K562 (cell line): ENCODE results near the gene SEPHS2. TPM values are rescaled to one million over a fixed set of nuclear protein-coding genes. Genes with fewer than 3 reads are reported as not detected.

Source experiments
- ATAC-seq: fragments of 200-7000 bp; cut with Tn5 transposase; 3 replicates; pipeline ENCODE4 v1.9.1; 2020; ENCODE audit warnings: moderate library complexity
- BruUV-seq: library from RNA; stranded (reverse); fragments of 400-500 nt; replicated peaks from 2 replicates; lab custom pipeline; 2021; lab: Mats Ljungman, UMichigan
- CTCF ChIA-PET: fragments of 300-600 bp; formaldehyde crosslinking; extraction: SDS; loops from one replicate; lab custom pipeline; 2021; ENCODE audit warnings: low intra/inter-chr PET ratio; lab: Yijun Ruan, JAX
- POLR2A ChIA-PET: fragments of 300-600, 350-650 bp; sonication (Branson Sonifier 250); formaldehyde crosslinking; extraction: SDS; loops from one replicate; lab custom pipeline; 2021; ENCODE audit warnings: antibody characterized with exemption, inconsistent platforms; lab: Yijun Ruan, JAX
- DNase-seq, 4 experiments: peaks; one replicate each; pipeline versions ENCODE4 v3.0.0 to v3.0.0-alpha.2; 2011 to 2018; ENCODE audit warnings: low spot score in 3 of 4, mixed read lengths in 3 of 4; ENCODE audit errors: extremely low read depth in 1 of 4
- FAIRE-seq: peaks from 2 replicates; lab custom pipeline; 2011; peaks lifted over from hg19 to GRCh38; lab: Jason Lieb, UNC
- H2AFZ ChIP-seq: 2 replicates; pipeline ENCODE4 v1.6.0; 2011; ENCODE audit warnings: low read depth, low read length, control low read depth, inconsistent platforms
- H3K27ac ChIP-seq: fragments of 200-600 bp; 3 replicates; pipeline ENCODE4 v1.8.0; 2011; ENCODE audit warnings: low read depth, mild to moderate bottlenecking, control low read depth, inconsistent platforms, low read length, moderate library complexity, mixed read lengths; ENCODE audit errors: extremely low read depth
- H3K27me3 ChIP-seq, 2 experiments: fragments of 300-600 bp in 1 of 2; 2 replicates in 1 of 2; 3 replicates in 1 of 2; pipeline versions ENCODE4 v1.6.0 to v1.8.0; 2011; ENCODE audit warnings: inconsistent platforms in 2 of 2, low read length in 2 of 2, mild to moderate bottlenecking in 1 of 2, mixed read lengths in 1 of 2, moderate library complexity in 1 of 2; ENCODE audit not compliant: control insufficient read depth in 2 of 2, insufficient read depth in 2 of 2
- H3K36me3 ChIP-seq: fragments of 300-600 bp; 3 replicates; pipeline ENCODE4 v1.8.0; 2011; ENCODE audit warnings: mild to moderate bottlenecking, low read length, inconsistent platforms; ENCODE audit not compliant: control insufficient read depth, insufficient read depth
- H3K4me1 ChIP-seq, 2 experiments: fragments of 200-600 bp in 1 of 2; replicated peaks in 1 of 2; 2 replicates in 1 of 2; 3 replicates in 1 of 2; pipeline versions ENCODE4 v1.5.1 to v1.8.0; 2011; ENCODE audit warnings: inconsistent platforms in 2 of 2, low read length in 2 of 2, mild to moderate bottlenecking in 1 of 2, mixed read lengths in 1 of 2, moderate library complexity in 1 of 2; ENCODE audit not compliant: control insufficient read depth in 2 of 2, insufficient read depth in 2 of 2
- H3K4me2 ChIP-seq: 2 replicates; pipeline ENCODE4 v1.6.1; 2011; ENCODE audit warnings: low read length, control low read depth, inconsistent platforms, mixed read lengths; ENCODE audit not compliant: insufficient read depth
- H3K4me3 ChIP-seq: fragments of 200-600 bp; sonication (generic), shearing (Covaris generic); 2 replicates; pipeline ENCODE4 v1.5.1; 2016; ENCODE audit warnings: control low read depth, inconsistent platforms
- H3K79me2 ChIP-seq: fragments of 200-600 bp; 3 replicates; pipeline ENCODE4 v1.8.0; 2011; ENCODE audit warnings: low read length, inconsistent platforms; ENCODE audit not compliant: control insufficient read depth, insufficient read depth
- H3K9ac ChIP-seq, 2 experiments: 2 replicates each; pipeline versions ENCODE4 v1.6.0 to v1.6.1; 2011; ENCODE audit warnings: low read depth in 2 of 2, low read length in 2 of 2, control low read depth in 1 of 2, inconsistent platforms in 1 of 2, mild to moderate bottlenecking in 1 of 2, mixed read lengths in 1 of 2; ENCODE audit not compliant: insufficient read depth in 1 of 2
- H3K9me1 ChIP-seq: one replicate; pipeline ENCODE4 v1.6.0; 2011; ENCODE audit warnings: inconsistent platforms, mild to moderate bottlenecking, low read length, moderate library complexity; ENCODE audit not compliant: control insufficient read depth, insufficient read depth
- H3K9me3 ChIP-seq: replicated peaks from 2 replicates; pipeline ENCODE4 v1.5.1; 2011; ENCODE audit warnings: low read depth, low read length, inconsistent platforms; ENCODE audit not compliant: control insufficient read depth, insufficient read depth
- H4K20me1 ChIP-seq: replicated peaks from 2 replicates; pipeline ENCODE4 v1.6.1; 2011; ENCODE audit warnings: low read length, inconsistent platforms, mixed read lengths; ENCODE audit not compliant: control insufficient read depth, insufficient read depth
- ATF7 ChIP-seq: fragments of 450-650 bp; IDR thresholded peaks from 2 replicates; pipeline ENCODE4 v1.7.1; 2014; ENCODE audit warnings: mild to moderate bottlenecking, moderate library complexity
- CEBPZ ChIP-seq: fragments of 150-350 bp; IDR thresholded peaks from 2 replicates; pipeline ENCODE4 v1.6.1; 2014; ENCODE audit warnings: low read depth, mild to moderate bottlenecking, low read length, borderline replicate concordance
- DPF2 ChIP-seq: fragments of 450-650 bp; IDR thresholded peaks from 2 replicates; pipeline ENCODE4 v1.6.1; 2016
- ETV1 ChIP-seq: fragments of 450-650 bp; conservative IDR thresholded peaks from 2 replicates; pipeline ENCODE4 v1.6.1; 2016; ENCODE audit warnings: missing genetic modification characterization, control low read depth, low read depth, missing compliant biosample characterization
- KLF16 ChIP-seq: IDR thresholded peaks from 2 replicates; pipeline ENCODE4 v1.6.1; 2016; ENCODE audit warnings: antibody characterized with exemption
- MBD2 ChIP-seq: sonication (generic); IDR thresholded peaks from 2 replicates; pipeline ENCODE4 v1.6.1; 2016; ENCODE audit warnings: low read depth, borderline replicate concordance
- MYC ChIP-seq, 2 experiments: fragments of 250-450 bp in 1 of 2; sonication (Bioruptor Pico) in 1 of 2; IDR thresholded peaks; 2 replicates each; pipeline versions ENCODE4 v1.5.1 to v1.6.1; 2012 to 2021; ENCODE audit warnings: low read depth in 2 of 2, borderline replicate concordance in 1 of 2, improper control_type of control experiment in 1 of 2, low read length in 1 of 2, mild to moderate bottlenecking in 1 of 2, moderate library complexity in 1 of 2
- NBN ChIP-seq: fragments of 450-650 bp; IDR thresholded peaks from 2 replicates; pipeline ENCODE4 v1.6.1; 2016; ENCODE audit warnings: low read depth, mild to moderate bottlenecking
- POLR2B ChIP-seq: fragments of 450-650 bp; IDR thresholded peaks from 2 replicates; pipeline ENCODE4 v1.6.1; 2018; ENCODE audit warnings: low read depth; ENCODE audit not compliant: partially characterized antibody
- POLR2G ChIP-seq: fragments of 200-400 bp; formaldehyde crosslinking; IDR thresholded peaks from 2 replicates; pipeline ENCODE4 v1.6.1; 2017; ENCODE audit warnings: low read depth, mild to moderate bottlenecking, antibody characterized with exemption, low read length, moderate library complexity
- POLR2H ChIP-seq: IDR thresholded peaks from 2 replicates; pipeline ENCODE4 v1.6.1; 2016; ENCODE audit warnings: missing genetic modification characterization, low read depth, mild to moderate bottlenecking, control low read depth, missing compliant biosample characterization, moderate library complexity
- RBFOX2 ChIP-seq: fragments of 200-400 bp; formaldehyde crosslinking; IDR thresholded peaks from 2 replicates; pipeline ENCODE4 v1.6.1; 2017; ENCODE audit warnings: low read depth, mild to moderate bottlenecking, low read length, moderate library complexity
- RCOR1 ChIP-seq, 2 experiments: IDR thresholded peaks; 2 replicates each; pipeline ENCODE4 v1.6.1; 2012; ENCODE audit warnings: low read depth in 2 of 2, low read length in 2 of 2, borderline replicate concordance in 1 of 2, improper control_type of control experiment in 1 of 2
- RFX7 ChIP-seq: fragments of 250-450 bp; sonication (Bioruptor Pico); IDR thresholded peaks from 2 replicates; pipeline ENCODE4 v1.5.1; 2021; ENCODE audit warnings: mild to moderate bottlenecking
- SUPT5H ChIP-seq: fragments of 450-650 bp; IDR thresholded peaks from 2 replicates; pipeline ENCODE4 v1.6.1; 2016
- TGIF2 ChIP-seq: sonication (generic); formaldehyde crosslinking; IDR thresholded peaks from 2 replicates; pipeline ENCODE4 v1.8.1; 2022; ENCODE audit warnings: mild to moderate bottlenecking, missing genetic modification reagents, moderate library complexity
- ZNF217 ChIP-seq: sonication (generic); formaldehyde crosslinking; IDR thresholded peaks from 2 replicates; pipeline ENCODE4 v1.8.0; 2022; ENCODE audit warnings: mild to moderate bottlenecking, missing genetic modification reagents
- ZNF668 ChIP-seq: fragments of 250-450 bp; sonication (Bioruptor Pico); IDR thresholded peaks from 2 replicates; pipeline ENCODE4 v1.8.0; 2022; ENCODE audit warnings: mild to moderate bottlenecking, inconsistent platforms
- ZNF766 ChIP-seq: fragments of 200-800 bp; sonication (Bioruptor generic); conservative IDR thresholded peaks from 2 replicates; pipeline ENCODE4 v1.6.1; 2016; ENCODE audit warnings: missing genetic modification characterization, missing compliant biosample characterization
- WGBS: fragments of 100-300 bp; shearing (Covaris generic); methylation state at CpG from one replicate; pipeline ENCODE4 v1.1.6; 2016; ENCODE audit warnings: low coverage, mixed read lengths; ENCODE audit not compliant: insufficient coverage; ENCODE audit errors: missing lambda C conversion rate; 5-methylcytosine and 5-hydroxymethylcytosine counted together
- in situ Hi-C: fragments of 300-500 bp; cut with MboI; formaldehyde crosslinking; loops from 4 replicates; pipeline ENCODE4 v1.15.0; 2018; ENCODE audit warnings: inconsistent platforms, mixed read lengths
- intact Hi-C: fragments of 100-400 bp; cut with micrococcal nuclease; formaldehyde crosslinking; loops from 2 replicates; pipeline ENCODE4 v1.14.2; 2022
- polyA plus RNA-seq, 8 experiments: library from polyadenylated mRNA; depleted of rRNA in 4 of 8; stranded (reverse) in 5 of 8; unstranded in 3 of 8; fragments of >200 nt; fragmentation: Nextera tagmentation in 2 of 8; fragmentation: Illumina TruSeq in 1 of 8; extraction: Ambion mirVana in 2 of 8; extraction: Trizol in 1 of 8; gene quantifications; 2 replicates each; pipeline versions ENCODE4 v1.2.1 to v1.2.3, GENCODE V29; 2011 to 2014; ENCODE audit warnings: inconsistent platforms in 1 of 8, missing spikeins in 1 of 8
- total RNA-seq, 7 experiments: library from RNA; depleted of rRNA in 6 of 7; stranded (reverse); fragments of >200 nt in 6 of 7; fragmentation: Illumina TruSeq in 2 of 7; extraction: Trizol in 2 of 7; gene quantifications; 2 replicates each; pipeline versions ENCODE4 v1.2.1 to v1.2.3, GENCODE V29; 2011 to 2021; ENCODE audit warnings: low replicate concordance in 1 of 7

The SEPHS2 gene
- total and polyA plus RNA-seq, 9 of the 15 experiments (the other 6 are each of a cell fraction or from before 2014, with no cell fraction given): 20.9 to 90.6 (median 43.4) TPM

- no peaks in the 10 kb centered on the region for H3K9me3 ChIP-seq
- H4K20me1 ChIP-seq: no peaks in the 10 kb centered on the region
- no peak overlapping the region for H3K27ac ChIP-seq
- POLR2A ChIA-PET: interaction anchor here (0.7 to 1.6 kb wide), 4 partner anchors 8 to 27 kb away, joined by 3 to 5 read pairs (median 4); partner anchors contain the start of gene DCTPP1
- peaks cover 12% of the 10 kb centered on the region; the same call in 2 of the 3 replicates for H3K79me2 ChIP-seq
- DNase-seq (no peak), FAIRE-seq (no peak), ATAC-seq (no peak)
- BruUV-seq: no TSS peak
- intact Hi-C loops: no loop called here
- no peak overlapping the region for H2AFZ ChIP-seq
- CTCF ChIA-PET: no interaction called here
- no peaks in the 10 kb centered on the region for H3K9me1 ChIP-seq
- H3K4me2 ChIP-seq: no peak overlapping the region
- no peaks in the 10 kb centered on the region for H3K27me3 ChIP-seq
- 0 out of 2 replicates have a peak, but pooled peaks have one; percentile 18 for TF ChIP-seq SUPT5H
- no peak for TF ChIP-seq ZNF668 (CRISPR knock-in tag)
- peak; percentile 35 for TF ChIP-seq POLR2B
- no peak for TF ChIP-seq RFX7 (CRISPR knock-in tag)
- TF ChIP-seq ZNF766 (CRISPR knock-in tag): no peak
- no peak for TF ChIP-seq DPF2
- TF ChIP-seq RBFOX2: peak; percentile 1; the same call in 1 of the 2 replicates
- no peak for TF ChIP-seq ZNF217 (CRISPR knock-in tag)
- TF ChIP-seq ATF7: no peak
- TF ChIP-seq CEBPZ: no peak
- no peak for TF ChIP-seq ETV1
- no peak for TF ChIP-seq POLR2H (tag)
- peak; percentile 42 for TF ChIP-seq POLR2G
- no peak for TF ChIP-seq MYC (IDR thresholded peaks at IDR 0.05; ENCODE audit: low read depth, low read length)
- no peak for TF ChIP-seq MYC (CRISPR knock-in tag; IDR thresholded peaks at IDR 0.05; ENCODE audit: borderline replicate concordance, low read depth)
- TF ChIP-seq KLF16: no peak
- TF ChIP-seq NBN: no peak
- TF ChIP-seq RCOR1 (IDR thresholded peaks at IDR 0.05; ENCODE audit: borderline replicate concordance in 1 of 2, low read depth in 2 of 2, low read length in 2 of 2): no peak
- TF ChIP-seq TGIF2: no peak
- no peak for TF ChIP-seq MBD2
- no peak overlapping the region for H3K9ac ChIP-seq
- 97% methylated on average over 26 of the region's 31 CpGs for WGBS
- H3K36me3 ChIP-seq: peaks cover 70% of the 10 kb centered on the region
- no peaks in the 10 kb centered on the region for H3K4me1 ChIP-seq
- no peak overlapping the region for H3K4me3 ChIP-seq
- in situ Hi-C loops: no loop called here
These were observed 27.1 kb downstream of the SEPHS2 start for GRCh38 chr16:30418350-30419181.
